LNCaP clone FGC (cell line): ENCODE results near the gene PIGO.

ENCODE experiments used
- DNase-seq: peaks from one replicate; pipeline ENCODE4 v3.0.0-alpha.2; 2011; ENCODE audit warnings: low read depth
- H3K4me3 ChIP-seq: 2 replicates; pipeline ENCODE4 v1.5.1; 2011; ENCODE audit warnings: mild to moderate bottlenecking, low read depth, low read length, control low read depth
- CTCF ChIP-seq: IDR thresholded peaks from 2 replicates; pipeline ENCODE4 v1.5.1; 2012; ENCODE audit warnings: mild to moderate bottlenecking; ENCODE audit not compliant: control insufficient read depth, insufficient read depth; ENCODE audit errors: extremely low read depth

The PIGO gene

GRCh38 chr9:35044071-35044470 lies 52.3 kb downstream of the PIGO start:
- no peak for DNase-seq
- no peak for TF ChIP-seq CTCF

GRCh38 chr9:35042891-35043545 lies 53.4 kb downstream of the PIGO start:
- no peak overlapping the region for H3K4me3 ChIP-seq
- no peak for TF ChIP-seq CTCF
- no peak for DNase-seq

More at GRCh38 chr9:35044071-35044470, 52.3 kb downstream of the PIGO start:
- no peak overlapping the region for H3K4me3 ChIP-seq

GRCh38 chr9:35042081-35042604 lies 54.2 kb downstream of the PIGO start:
- no peak for DNase-seq
- TF ChIP-seq CTCF: no peak
- H3K4me3 ChIP-seq: no peak overlapping the region
